Fibroblast of the conjunctiva (primary cell): ENCODE measurements around the gene OR7D2.

ENCODE experiments used
- DNase-seq: peaks from one replicate; pipeline ENCODE4 v3.0.0-alpha.2; 2010; ENCODE audit warnings: low read depth

OR7D2 gene

DNA sequence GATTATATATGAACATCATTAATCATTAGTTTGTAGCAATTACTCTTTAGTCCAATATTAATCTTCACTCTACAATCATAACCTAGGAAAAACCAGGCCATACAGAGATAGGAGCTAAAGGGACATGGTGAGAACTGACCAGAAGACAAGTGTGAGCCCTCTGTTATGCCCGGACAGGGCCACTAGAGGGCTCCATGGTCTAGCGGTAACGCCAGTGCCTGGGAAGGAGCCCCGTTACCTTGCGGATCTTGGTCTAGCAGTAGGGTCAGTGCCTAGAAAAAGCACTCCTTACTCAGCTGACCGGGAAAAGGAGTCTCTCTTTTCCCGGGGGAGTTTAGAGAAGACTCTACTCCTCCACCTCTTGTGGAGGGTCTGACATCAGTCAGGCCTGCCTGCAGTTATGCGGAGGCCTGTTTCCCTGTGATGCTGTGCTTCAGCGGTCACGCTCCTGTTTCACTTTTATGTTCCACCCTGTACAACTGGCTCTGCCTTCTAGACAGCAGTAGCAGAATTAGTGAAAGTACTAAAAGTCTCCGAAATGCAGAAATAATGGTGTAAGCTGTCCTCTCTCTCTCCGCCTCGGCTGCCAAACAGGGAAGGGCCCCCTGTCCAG, 26.8 kb downstream of the OR7D2 start:
- peak; percentile 38 for DNase-seq

DNA sequence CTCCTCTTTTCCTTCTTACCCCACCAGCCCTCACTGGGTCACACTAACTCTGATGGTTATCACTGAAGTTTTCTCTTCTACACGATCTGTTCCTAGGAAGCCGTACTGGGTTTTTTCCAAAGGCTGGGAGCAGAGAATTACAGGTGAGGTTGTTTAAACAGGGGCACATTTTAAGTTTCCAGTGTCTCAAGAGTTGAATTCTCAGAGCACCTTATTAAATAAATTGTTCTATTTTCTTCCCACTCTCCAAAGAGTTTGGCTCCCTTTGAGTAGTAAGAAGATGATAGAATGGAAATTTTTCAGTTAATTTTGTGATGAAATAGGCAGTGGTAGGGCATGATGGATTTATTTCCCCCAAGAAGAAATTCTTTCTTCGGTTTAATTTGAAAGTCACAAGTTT, 40.7 kb downstream of the OR7D2 start, which contains the start of gene OR7D4:
Gene OR7D4, minus strand, starts transcription at position 101 of the 400 bp plus-strand sequence. CDS start 4,752 bp downstream, outside the sequence.
- DNase-seq: no peak
